GM12878 (cell line): ENCODE measurements around the gene CLSTN2. TPM values are rescaled to one million over a fixed set of nuclear protein-coding genes. Genes with fewer than 3 reads are reported as not detected.

Experiments used
- ATAC-seq: fragments of 200-7000 bp; cut with Tn5 transposase; 3 replicates; pipeline ENCODE4 v1.9.1; 2020; ENCODE audit warnings: mild to moderate bottlenecking, moderate library complexity
- BruUV-seq: library from RNA; stranded (reverse); fragments of 400-500 nt; replicated peaks from 2 replicates; lab custom pipeline; 2021; lab: Mats Ljungman, UMichigan
- CTCF ChIA-PET: fragments of 300-600 bp; sonication (Branson Sonifier 250); formaldehyde crosslinking; extraction: SDS; loops from one replicate; lab custom pipeline; 2021; ENCODE audit warnings: inconsistent platforms; lab: Yijun Ruan, JAX
- POLR2A ChIA-PET: fragments of 350-600 bp; formaldehyde crosslinking; extraction: SDS; loops from one replicate; lab custom pipeline; 2021; ENCODE audit warnings: inconsistent platforms; lab: Charles Lee
- RAD21 ChIA-PET: fragments of 300-600 bp; sonication (Branson Sonifier 250); formaldehyde crosslinking; loops from one replicate; lab custom pipeline; 2023; ENCODE audit warnings: antibody characterized with exemption; ENCODE audit not compliant: unreplicated experiment; lab: Charles Lee
- SMC1A ChIA-PET: fragments of 300-600 bp; sonication (Branson Sonifier 250); formaldehyde crosslinking; loops from one replicate; lab custom pipeline; 2023; ENCODE audit not compliant: unreplicated experiment, uncharacterized antibody; lab: Charles Lee
- DNase-seq: peaks from one replicate; pipeline ENCODE4 v3.0.0-alpha.2; 2011; ENCODE audit warnings: low read depth, low spot score
- FAIRE-seq: peaks from 3 replicates; lab custom pipeline; 2011; peaks lifted over from hg19 to GRCh38; lab: Jason Lieb, UNC
- H2AFZ ChIP-seq: 2 replicates; pipeline ENCODE4 v1.6.0; 2011; ENCODE audit warnings: low read depth, low read length, control low read depth; ENCODE audit not compliant: control insufficient read depth
- H3K27ac ChIP-seq: 2 replicates; pipeline ENCODE4 v1.5.1; 2011; ENCODE audit warnings: control low read depth; ENCODE audit not compliant: control insufficient read depth, insufficient read depth
- H3K27me3 ChIP-seq, 2 experiments: replicated peaks in 1 of 2; 2 replicates each; pipeline versions ENCODE4 v1.6.0 to v1.6.1; 2011; ENCODE audit warnings: low read length in 1 of 2; ENCODE audit not compliant: control insufficient read depth in 2 of 2, insufficient read depth in 2 of 2
- H3K36me3 ChIP-seq, 2 experiments: 2 replicates each; pipeline ENCODE4 v1.5.1; 2011; ENCODE audit warnings: low read length in 1 of 2; ENCODE audit not compliant: control insufficient read depth in 2 of 2, insufficient read depth in 2 of 2
- H3K4me1 ChIP-seq: 2 replicates; pipeline ENCODE4 v1.6.1; 2011; ENCODE audit warnings: mild to moderate bottlenecking, low read length, moderate library complexity, mixed read lengths; ENCODE audit not compliant: control insufficient read depth, insufficient read depth
- H3K4me2 ChIP-seq: 2 replicates; pipeline ENCODE4 v1.6.0; 2011; ENCODE audit warnings: control low read depth; ENCODE audit not compliant: control insufficient read depth, insufficient read depth
- H3K4me3 ChIP-seq: fragments of 200-600 bp; sonication (generic); 2 replicates; pipeline ENCODE4 v1.5.1; 2016
- H3K79me2 ChIP-seq: 2 replicates; pipeline ENCODE4 v1.6.0; 2011; ENCODE audit warnings: low read length; ENCODE audit not compliant: control insufficient read depth, insufficient read depth
- H3K9ac ChIP-seq: 2 replicates; pipeline ENCODE4 v1.8.0; 2011; ENCODE audit warnings: low read length, control low read depth, mixed read lengths; ENCODE audit not compliant: control insufficient read depth, insufficient read depth
- H3K9me3 ChIP-seq: replicated peaks from 3 replicates; pipeline ENCODE4 v1.5.1; 2011; ENCODE audit warnings: mild to moderate bottlenecking, low read length; ENCODE audit not compliant: control insufficient read depth, insufficient read depth
- H4K20me1 ChIP-seq: 2 replicates; pipeline ENCODE4 v1.6.0; 2011; ENCODE audit not compliant: control insufficient read depth, insufficient read depth
- BCL11A ChIP-seq: IDR thresholded peaks from 2 replicates; pipeline ENCODE4 v1.6.1; 2011; ENCODE audit warnings: low read depth, low read length
- BHLHE40 ChIP-seq, 2 experiments: fragments of 450-650 bp in 1 of 2; IDR thresholded peaks; 2 replicates each; pipeline ENCODE4 v1.6.1; 2011 to 2017; ENCODE audit warnings: low read depth in 2 of 2, borderline replicate concordance in 1 of 2, improper control_type of control experiment in 1 of 2, low read length in 1 of 2, mild to moderate bottlenecking in 1 of 2
- FOXK2 ChIP-seq: fragments of 450-650 bp; IDR thresholded peaks from 2 replicates; pipeline ENCODE4 v1.6.1; 2017; ENCODE audit warnings: mild to moderate bottlenecking, moderate library complexity
- FOXM1 ChIP-seq: IDR thresholded peaks from 2 replicates; pipeline ENCODE4 v1.6.1; 2012; ENCODE audit warnings: low read depth, mild to moderate bottlenecking, inconsistent platforms, low read length, moderate library complexity
- MEF2B ChIP-seq: fragments of 450-650 bp; IDR thresholded peaks from 2 replicates; pipeline ENCODE4 v1.6.1; 2018; ENCODE audit warnings: mild to moderate bottlenecking, moderate library complexity; ENCODE audit not compliant: partially characterized antibody, poor library complexity, severe bottlenecking
- MLLT1 ChIP-seq: fragments of 450-650 bp; IDR thresholded peaks from 2 replicates; pipeline ENCODE4 v1.6.1; 2016; ENCODE audit warnings: mild to moderate bottlenecking
- MTA2 ChIP-seq: fragments of 450-650 bp; IDR thresholded peaks from 2 replicates; pipeline ENCODE4 v1.6.1; 2016; ENCODE audit warnings: low read depth, mild to moderate bottlenecking, moderate library complexity
- NFYB ChIP-seq: IDR thresholded peaks from 2 replicates; pipeline ENCODE4 v1.6.1; 2011; ENCODE audit warnings: low read depth, mild to moderate bottlenecking, low read length, improper control_type of control experiment, moderate library complexity; ENCODE audit not compliant: insufficient read depth
- PAX8 ChIP-seq: fragments of 450-650 bp; IDR thresholded peaks from 2 replicates; pipeline ENCODE4 v1.6.1; 2017; ENCODE audit warnings: mild to moderate bottlenecking, moderate library complexity
- PKNOX1 ChIP-seq: fragments of 450-650 bp; IDR thresholded peaks from 2 replicates; pipeline ENCODE4 v1.6.1; 2016; ENCODE audit warnings: mild to moderate bottlenecking
- RAD51 ChIP-seq: fragments of 450-650 bp; IDR thresholded peaks from 2 replicates; pipeline ENCODE4 v1.6.1; 2016; ENCODE audit warnings: moderate library complexity, mild to moderate bottlenecking, inconsistent platforms
- SMAD1 ChIP-seq: fragments of 450-650 bp; IDR thresholded peaks from 2 replicates; pipeline ENCODE4 v1.6.1; 2018; ENCODE audit warnings: mild to moderate bottlenecking, low read depth; ENCODE audit not compliant: partially characterized antibody
- TCF12 ChIP-seq: IDR thresholded peaks from 2 replicates; pipeline ENCODE4 v1.6.1; 2011; ENCODE audit warnings: low read depth, mild to moderate bottlenecking, low read length
- TCF7 ChIP-seq: IDR thresholded peaks from 2 replicates; pipeline ENCODE4 v1.6.1; 2014; ENCODE audit warnings: antibody characterized with exemption, borderline replicate concordance
- ZNF217 ChIP-seq: fragments of 450-650 bp; IDR thresholded peaks from 2 replicates; pipeline ENCODE4 v1.6.1; 2017; ENCODE audit warnings: antibody characterized with exemption, mild to moderate bottlenecking
- ZNF622 ChIP-seq: fragments of 450-650 bp; IDR thresholded peaks from 2 replicates; pipeline ENCODE4 v1.6.1; 2017; ENCODE audit warnings: mild to moderate bottlenecking, inconsistent platforms
- in situ Hi-C: fragments of 300-500 bp; cut with MboI; formaldehyde crosslinking; loops from 9 replicates; pipeline ENCODE4 v1.14.3; 2018; ENCODE audit warnings: mixed read lengths
- intact Hi-C: fragments of 100-400 bp; cut with micrococcal nuclease; formaldehyde crosslinking; loops from one replicate; pipeline ENCODE4 v1.14.2; 2022; ENCODE audit not compliant: unreplicated experiment
- polyA plus RNA-seq, 11 experiments: library from polyadenylated mRNA; depleted of rRNA in 4 of 11; unstranded in 6 of 11; stranded (reverse) in 5 of 11; fragments of >200 nt; fragmentation: Nextera tagmentation in 4 of 11; fragmentation: Illumina TruSeq in 1 of 11; extraction: Ambion mirVana in 4 of 11; extraction: Trizol in 1 of 11; gene quantifications; 1 replicate in 1 of 11; 2 replicates in 10 of 11; pipeline versions ENCODE4 v1.2.1 to v1.2.3, GENCODE V29; 2011 to 2016; ENCODE audit warnings: inconsistent platforms in 2 of 11, missing spikeins in 2 of 11, low read depth in 1 of 11
- total RNA-seq, 4 experiments: library from RNA; depleted of rRNA in 3 of 4; stranded (reverse); fragments of >200 nt in 3 of 4; fragmentation: Illumina TruSeq in 1 of 4; extraction: Trizol in 1 of 4; gene quantifications; 2 replicates each; pipeline versions ENCODE4 v1.2.1 to v1.2.3, GENCODE V29; 2013 to 2021

CLSTN2 gene
- total and polyA plus RNA-seq, 10 of the 15 experiments (the other 5 are each of a cell fraction or from before 2014, with no cell fraction given), result under 0.01 to 0.10 (median under 0.01) TPM; not detected in 5

GRCh38 chr3:140061211-140061610 lies 126.2 kb downstream of the CLSTN2 start (continued):
- TF ChIP-seq TCF7 (no peak), PKNOX1 (no peak), NFYB (no peak), BHLHE40 (IDR thresholded peaks at IDR 0.05; ENCODE audit: borderline replicate concordance in 1 of 2, low read depth in 2 of 2, low read length in 1 of 2) (no peak), RAD51 (no peak), ZNF217 (no peak), MEF2B (no peak)

GRCh38 chr3:140062461-140062860 lies 127.5 kb downstream of the CLSTN2 start:
- FAIRE-seq (no peak), DNase-seq (no peak), ATAC-seq (no peak)
- Histone ChIP-seq H3K9ac (no peak overlapping the region), H4K20me1 (no peaks in the 10 kb centered on the region), H3K27me3 (no peaks in the 10 kb centered on the region), H3K79me2 (no peaks in the 10 kb centered on the region), H3K4me3 (no peak overlapping the region), H3K9me3 (no peaks in the 10 kb centered on the region), H3K36me3 (no peaks in the 10 kb centered on the region), H3K27ac (no peak overlapping the region), H2AFZ (no peak overlapping the region), H3K4me2 (no peak overlapping the region), H3K4me1 (no peaks in the 10 kb centered on the region)
- TF ChIP-seq PAX8 (no peak), MTA2 (no peak), FOXM1 (no peak), ZNF622 (no peak), MLLT1 (no peak), BCL11A (no peak), SMAD1 (no peak), FOXK2 (no peak), TCF12 (no peak)
- intact Hi-C loops, result no loop called here
- in situ Hi-C loops, result no loop called here
- POLR2A ChIA-PET, result no interaction called here
- CTCF ChIA-PET, result no interaction called here
- SMC1A ChIA-PET, result no interaction called here
- BruUV-seq, result no TSS peak
- RAD21 ChIA-PET, result no interaction called here
